H54 (cell line): Measurements from ENCODE around the gene SORBS2.
"Not testable (repeated sequence)": the region's sequence is repeated elsewhere in the genome, so short reads cannot be mapped to it uniquely, and the experiment has no call there.

Source experiments
- DNase-seq: peaks from one replicate; pipeline ENCODE4 v3.0.0; 2011; ENCODE audit warnings: low spot score, mixed read lengths; ENCODE audit not compliant: insufficient read length
- FAIRE-seq: peaks from 3 replicates; lab custom pipeline; 2011; peaks lifted over from hg19 to GRCh38; lab: Jason Lieb, UNC
- POLR2A ChIP-seq: IDR thresholded peaks from 2 replicates; pipeline ENCODE4 v1.6.1; 2011; ENCODE audit warnings: low read depth, mild to moderate bottlenecking, low read length

SORBS2 gene

GRCh38 chr4:185576962-185577950, 234.7 kb downstream of the SORBS2 start:
- DNase-seq = no peak
- no peak for FAIRE-seq
- TF ChIP-seq POLR2A = no peak

- TF ChIP-seq POLR2A = no peak
- DNase-seq (no peak), FAIRE-seq (no peak)
These were observed 235.6 kb downstream of the SORBS2 start for GRCh38 chr4:185576314-185576961.

- DNase-seq = peak; percentile 60
- peak; percentile 83 for FAIRE-seq
- peak; percentile 51 for TF ChIP-seq POLR2A
These were observed 238.3 kb downstream of the SORBS2 start for GRCh38 chr4:185573651-185574199.

- DNase-seq (no peak), FAIRE-seq (no peak)
- TF ChIP-seq POLR2A = no peak
These were observed 241.3 kb downstream of the SORBS2 start for GRCh38 chr4:185570727-185571126.

- DNase-seq (no peak), FAIRE-seq (no peak)
- no peak for TF ChIP-seq POLR2A
These were observed 244.3 kb downstream of the SORBS2 start for GRCh38 chr4:185567381-185568376.

- DNase-seq (no peak), FAIRE-seq (no peak)
- TF ChIP-seq POLR2A = no peak
These were observed 245.0 kb downstream of the SORBS2 start for GRCh38 chr4:185566972-185567371.

- no peak for DNase-seq
- no peak for FAIRE-seq
- no peak for TF ChIP-seq POLR2A
These were observed 245.6 kb downstream of the SORBS2 start for GRCh38 chr4:185566425-185566824.

- DNase-seq = no peak
- TF ChIP-seq POLR2A = no peak
- no peak for FAIRE-seq
These were observed 246.3 kb downstream of the SORBS2 start for GRCh38 chr4:185565696-185566095.

GRCh38 chr4:185564349-185564748, 247.6 kb downstream of the SORBS2 start:
- no peak for DNase-seq
- no peak for FAIRE-seq
- no peak for TF ChIP-seq POLR2A

- FAIRE-seq (no peak), DNase-seq (no peak)
- TF ChIP-seq POLR2A = no peak
These were observed 249.5 kb downstream of the SORBS2 start for GRCh38 chr4:185562531-185562930.

GRCh38 chr4:185560316-185560715, 251.7 kb downstream of the SORBS2 start:
- no peak for TF ChIP-seq POLR2A
- no peak for FAIRE-seq

GRCh38 chr4:185559915-185560281, 252.1 kb downstream of the SORBS2 start:
- TF ChIP-seq POLR2A = no peak
- FAIRE-seq (no peak), DNase-seq (no peak)

More at GRCh38 chr4:185560316-185560715, 251.7 kb downstream of the SORBS2 start:
- DNase-seq = no peak

GRCh38 chr4:185559251-185559914, 252.6 kb downstream of the SORBS2 start:
- not testable (repeated sequence) for DNase-seq, FAIRE-seq
